ENCODE results near the gene ACOT11.

The ACOT11 gene

DNA sequence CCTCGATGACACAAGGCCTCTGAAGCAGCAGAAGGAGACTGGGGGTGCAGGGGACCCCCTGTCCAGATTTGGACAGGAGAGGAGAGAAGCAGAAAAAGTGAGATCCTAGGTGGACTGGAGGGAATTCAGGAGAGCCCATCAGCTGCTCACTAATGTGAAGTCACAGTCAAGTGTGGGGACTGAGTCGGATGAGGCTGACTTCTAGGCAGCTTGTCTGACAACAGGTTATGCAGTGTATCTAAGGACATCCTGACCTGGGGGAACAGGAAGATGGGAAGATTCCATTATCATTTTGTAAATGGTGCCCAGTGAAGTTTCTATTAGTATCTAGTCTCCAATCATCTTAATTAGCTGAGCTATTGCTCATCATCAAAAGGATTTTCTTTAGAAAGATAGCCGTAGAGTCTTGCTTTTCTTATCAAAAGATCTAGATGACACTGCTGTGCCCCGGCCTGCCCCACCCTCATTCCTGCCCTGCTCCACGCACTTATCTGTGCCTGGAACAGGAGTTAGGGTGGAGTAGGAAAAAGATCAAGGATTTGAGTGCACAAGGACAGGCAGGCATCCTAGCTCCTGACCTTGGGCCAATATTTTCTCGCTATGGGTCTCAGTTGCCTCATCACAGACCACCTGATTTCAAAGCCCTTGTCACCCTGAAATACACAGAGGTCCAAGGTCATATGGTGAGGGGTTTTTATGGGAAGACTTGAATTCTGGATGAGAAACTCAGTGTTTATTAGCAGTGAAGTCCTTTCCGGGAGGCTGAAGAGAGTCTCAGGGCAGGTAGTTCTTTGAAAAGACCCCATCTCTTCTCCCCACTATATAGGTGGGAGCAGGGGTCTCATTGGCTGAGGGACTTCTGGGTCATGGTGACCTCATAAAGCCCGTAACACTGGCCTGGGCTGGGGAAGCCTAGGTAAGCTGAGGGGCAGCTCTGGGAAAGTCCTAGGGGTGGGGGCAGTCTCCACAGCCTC is 93.1 kb downstream of the ACOT11 start, which contains the start of gene MROH7:
TSS of gene MROH7 (plus strand) at position 924 of the 974 bp plus-strand sequence. CDS start 11,141 bp downstream, outside the sequence.
- Histone ChIP-seq H3K27me3 (ENCODE audit: control insufficient read depth, insufficient read depth, low read length) (no peaks in the 10 kb centered on the region), H3K4me1 (ENCODE audit: control insufficient read depth, insufficient read depth, low read length) (peaks cover 3% of the 10 kb centered on the region), H3K36me3 (ENCODE audit: control insufficient read depth, insufficient read depth, low read length) (no peaks in the 10 kb centered on the region), H3K27ac (ENCODE audit: low read depth, low read length) (no peak within 1 kb of the TSS), H3K9ac (ENCODE audit: low read length) (no peak within 1 kb of the TSS), H3K4me3 (ENCODE audit: low read length) (no peak within 1 kb of the TSS)

DNA sequence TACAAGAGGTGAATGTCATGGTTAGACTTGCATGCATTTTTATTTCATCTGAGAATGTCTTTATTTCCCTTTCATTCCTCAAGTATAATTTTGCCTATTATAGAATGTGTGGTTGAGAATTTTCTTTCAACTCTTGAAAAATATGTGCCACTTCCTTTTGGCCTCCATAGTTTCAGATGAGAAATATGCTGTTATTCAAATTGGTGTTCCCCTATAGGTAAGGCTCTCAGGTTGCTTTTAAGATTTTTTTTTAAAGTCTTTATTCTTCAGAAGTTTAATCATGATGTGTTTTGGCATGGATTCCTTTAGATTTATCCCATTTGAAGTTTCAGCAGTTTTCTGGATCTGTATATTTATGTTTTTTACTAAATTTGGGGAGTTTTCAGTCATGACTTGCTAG is 95.7 kb downstream of the ACOT11 start:
- Histone ChIP-seq H3K9ac (ENCODE audit: low read length) (no peak overlapping the region), H3K4me3 (ENCODE audit: low read length) (no peak overlapping the region), H3K27ac (ENCODE audit: low read depth, low read length) (no peak overlapping the region), H3K4me1 (ENCODE audit: control insufficient read depth, insufficient read depth, low read length) (peaks cover 5% of the 10 kb centered on the region), H3K36me3 (ENCODE audit: control insufficient read depth, insufficient read depth, low read length) (no peaks in the 10 kb centered on the region), H3K27me3 (ENCODE audit: control insufficient read depth, insufficient read depth, low read length) (no peaks in the 10 kb centered on the region)

DNA sequence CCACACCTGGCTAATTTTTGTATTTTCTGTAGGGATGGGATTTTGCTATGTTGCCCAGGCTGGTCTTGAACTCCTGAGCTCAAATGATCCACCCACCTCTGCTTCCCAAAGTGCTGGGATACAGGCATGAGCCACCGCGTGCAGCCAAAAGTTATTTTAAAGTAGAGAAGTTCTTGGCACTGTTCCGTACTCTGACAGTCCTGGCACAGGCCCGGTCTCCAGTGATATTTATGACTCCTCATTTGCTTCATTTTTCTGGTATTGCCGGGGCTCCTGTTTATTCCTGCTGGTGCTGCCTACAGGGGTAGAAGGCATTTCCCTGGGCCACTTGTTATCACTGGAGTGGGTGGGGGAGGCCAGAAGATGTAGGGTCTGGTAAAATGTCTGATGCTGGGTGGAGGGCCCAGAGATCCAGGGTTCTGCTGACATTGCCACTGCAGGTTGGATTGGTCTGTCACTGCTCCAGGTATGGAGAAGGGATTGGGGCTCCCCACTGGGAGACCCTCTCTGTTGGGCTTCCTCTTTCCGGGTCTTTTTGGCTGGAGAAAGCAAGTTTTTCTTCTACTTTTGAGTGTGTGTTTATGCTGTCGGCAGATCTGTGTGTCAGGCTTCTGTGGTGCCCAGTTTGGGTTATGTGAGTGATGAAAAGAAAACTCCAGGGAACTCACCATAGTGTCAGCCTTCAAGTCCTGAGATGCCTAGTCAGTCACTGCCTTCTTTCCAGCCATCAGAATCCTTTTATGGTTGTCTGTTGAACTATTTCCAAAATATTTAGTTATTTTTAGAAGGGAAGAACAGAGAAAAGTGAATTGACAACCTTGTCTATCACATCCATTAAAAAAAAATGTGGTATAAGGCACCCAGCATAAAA is 98.0 kb downstream of the ACOT11 start:
- H3K27ac ChIP-seq (ENCODE audit: low read depth, low read length): no peak overlapping the region
- H3K36me3 ChIP-seq (ENCODE audit: control insufficient read depth, insufficient read depth, low read length): no peaks in the 10 kb centered on the region
- no peak overlapping the region for H3K4me3 ChIP-seq (ENCODE audit: low read length)
- H3K9ac ChIP-seq (ENCODE audit: low read length): no peak overlapping the region
- no peaks in the 10 kb centered on the region for H3K27me3 ChIP-seq (ENCODE audit: control insufficient read depth, insufficient read depth, low read length)
- H3K4me1 ChIP-seq (ENCODE audit: control insufficient read depth, insufficient read depth, low read length): peaks cover 5% of the 10 kb centered on the region

DNA sequence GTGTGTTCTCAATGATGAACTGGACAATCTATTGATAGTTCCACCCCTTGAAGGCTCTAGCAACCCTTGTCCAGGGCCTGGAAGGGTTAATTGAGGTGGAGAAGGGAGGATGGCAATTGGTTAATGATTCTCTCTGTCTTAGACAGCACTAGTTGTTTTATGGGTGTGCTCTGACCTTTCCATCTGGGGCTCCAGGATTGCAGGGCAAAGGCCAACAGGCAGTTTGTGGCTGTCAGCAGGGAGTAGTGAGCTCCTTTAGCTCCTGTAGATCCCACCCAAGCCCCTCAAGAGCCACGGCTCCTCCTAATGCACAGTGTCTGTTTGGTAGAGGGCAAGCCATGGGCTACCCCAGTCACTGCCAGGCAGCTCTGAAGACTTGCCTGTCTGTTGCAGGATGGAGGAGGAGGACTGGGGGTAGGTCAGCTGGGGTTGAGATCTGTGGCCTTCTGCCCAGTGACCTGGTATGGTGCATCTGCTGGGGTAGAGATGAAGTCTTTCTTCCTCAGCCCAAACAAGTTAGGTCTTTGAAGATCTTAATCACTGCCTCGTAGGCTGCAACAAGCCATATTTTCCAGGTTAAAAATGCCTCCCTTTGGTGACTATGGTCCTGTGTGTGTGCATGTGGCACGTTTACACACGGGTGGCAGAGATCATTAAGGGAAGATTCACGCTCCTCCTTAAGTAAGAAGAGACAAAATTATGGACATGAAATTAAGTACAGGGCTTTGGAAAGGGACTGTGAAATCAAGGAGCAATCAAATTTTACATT is 101.3 kb downstream of the ACOT11 start:
- Histone ChIP-seq H3K27me3 (ENCODE audit: control insufficient read depth, insufficient read depth, low read length) (no peaks in the 10 kb centered on the region), H3K9ac (ENCODE audit: low read length) (no peak overlapping the region), H3K4me3 (ENCODE audit: low read length) (peak overlapping the region; percentile 12), H3K27ac (ENCODE audit: low read depth, low read length) (no peak overlapping the region), H3K36me3 (ENCODE audit: control insufficient read depth, insufficient read depth, low read length) (no peaks in the 10 kb centered on the region), H3K4me1 (ENCODE audit: control insufficient read depth, insufficient read depth, low read length) (peaks cover 5% of the 10 kb centered on the region)

DNA sequence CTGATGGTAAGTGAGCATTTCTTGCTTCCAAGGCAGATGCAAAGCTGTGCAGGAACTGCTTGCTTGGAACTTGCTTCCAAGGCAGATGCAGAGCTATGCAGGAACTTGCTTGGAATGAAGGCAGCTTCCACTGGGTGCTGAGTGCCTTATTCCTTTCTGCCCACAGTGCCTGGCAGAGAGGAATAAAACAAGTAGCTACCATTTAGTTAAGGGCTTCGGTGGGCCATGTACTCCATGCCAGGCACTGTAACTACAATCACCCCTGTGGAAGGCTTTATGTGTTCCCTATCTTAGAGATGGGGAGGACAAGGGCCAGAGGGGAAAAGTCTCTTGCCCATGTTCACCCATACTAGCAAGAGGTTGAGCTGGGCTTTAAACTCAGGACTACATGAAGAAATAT is 101.9 kb downstream of the ACOT11 start:
- Histone ChIP-seq H3K27me3 (ENCODE audit: control insufficient read depth, insufficient read depth, low read length) (no peaks in the 10 kb centered on the region), H3K36me3 (ENCODE audit: control insufficient read depth, insufficient read depth, low read length) (no peaks in the 10 kb centered on the region), H3K27ac (ENCODE audit: low read depth, low read length) (no peak overlapping the region), H3K4me1 (ENCODE audit: control insufficient read depth, insufficient read depth, low read length) (peaks cover 5% of the 10 kb centered on the region), H3K4me3 (ENCODE audit: low read length) (no peak overlapping the region), H3K9ac (ENCODE audit: low read length) (no peak overlapping the region)

DNA sequence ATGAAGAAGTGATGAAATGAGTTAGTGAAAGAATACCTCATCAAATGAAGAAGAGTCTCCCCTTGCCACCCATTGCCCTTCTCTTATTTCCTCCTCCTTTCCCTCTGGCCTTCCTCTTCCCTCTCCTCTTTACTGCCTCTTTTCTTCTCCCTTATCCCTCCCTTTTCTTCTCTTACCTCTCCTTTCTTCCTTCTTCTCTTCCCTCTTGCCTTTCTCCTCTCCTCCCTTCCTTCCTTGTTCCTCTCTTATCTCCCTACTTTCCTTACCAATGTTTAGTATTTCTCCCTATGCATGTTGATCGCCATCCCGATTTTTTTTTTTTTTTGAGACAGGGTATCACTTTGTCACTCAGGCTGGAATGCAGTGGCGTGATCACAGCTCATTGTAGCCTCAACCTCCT is 102.4 kb downstream of the ACOT11 start:
- Histone ChIP-seq H3K27ac (ENCODE audit: low read depth, low read length) (no peak overlapping the region), H3K4me3 (ENCODE audit: low read length) (no peak overlapping the region), H3K27me3 (ENCODE audit: control insufficient read depth, insufficient read depth, low read length) (no peaks in the 10 kb centered on the region), H3K9ac (ENCODE audit: low read length) (no peak overlapping the region), H3K4me1 (ENCODE audit: control insufficient read depth, insufficient read depth, low read length) (peaks cover 5% of the 10 kb centered on the region), H3K36me3 (ENCODE audit: control insufficient read depth, insufficient read depth, low read length) (no peaks in the 10 kb centered on the region)

DNA sequence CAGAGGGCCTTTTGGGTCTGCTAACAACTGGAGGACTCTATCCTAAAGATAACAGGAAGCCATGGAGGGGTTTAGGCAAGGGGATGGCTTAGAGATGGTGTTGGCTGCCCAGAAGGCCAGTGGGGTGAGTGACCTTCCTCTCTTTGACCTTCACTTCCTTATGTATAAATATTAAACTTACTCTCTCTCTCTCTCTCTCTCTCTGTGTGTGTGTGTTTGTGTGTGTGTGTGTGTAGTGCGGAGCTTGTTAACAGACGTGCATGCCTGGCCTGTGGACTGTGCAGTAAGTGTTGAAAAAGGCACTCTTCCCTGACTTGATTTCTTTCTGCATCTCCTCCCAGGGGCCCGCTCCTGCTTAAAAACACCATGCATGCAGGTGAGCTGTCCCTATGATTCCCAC is 103.6 kb downstream of the ACOT11 start:
- Histone ChIP-seq H3K4me1 (ENCODE audit: control insufficient read depth, insufficient read depth, low read length) (no peaks in the 10 kb centered on the region), H3K9ac (ENCODE audit: low read length) (no peak overlapping the region), H3K27ac (ENCODE audit: low read depth, low read length) (no peak overlapping the region), H3K4me3 (ENCODE audit: low read length) (no peak overlapping the region), H3K36me3 (ENCODE audit: control insufficient read depth, insufficient read depth, low read length) (no peaks in the 10 kb centered on the region), H3K27me3 (ENCODE audit: control insufficient read depth, insufficient read depth, low read length) (no peaks in the 10 kb centered on the region)

DNA sequence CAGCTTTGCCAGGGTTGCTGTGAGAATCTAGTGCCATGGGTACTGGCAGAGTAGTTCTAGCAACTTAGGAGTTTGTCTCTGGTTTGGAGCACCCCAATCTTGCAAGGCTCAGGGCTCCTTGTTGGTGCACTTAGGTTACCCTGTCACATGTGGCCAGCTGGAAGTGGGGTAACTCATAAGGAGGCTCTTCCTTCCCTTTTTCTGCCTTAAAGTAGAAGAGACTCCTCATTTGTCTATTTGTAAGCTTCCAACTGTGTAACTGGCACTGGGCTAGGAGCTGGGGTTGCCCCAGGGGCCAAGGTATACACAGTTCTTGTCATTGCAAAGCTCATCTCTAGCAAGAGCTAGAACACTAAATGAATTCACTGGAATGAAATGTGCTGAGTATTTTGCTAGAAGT is 104.1 kb downstream of the ACOT11 start:
- no peaks in the 10 kb centered on the region for H3K4me1 ChIP-seq (ENCODE audit: control insufficient read depth, insufficient read depth, low read length)
- no peak overlapping the region for H3K27ac ChIP-seq (ENCODE audit: low read depth, low read length)
- H3K36me3 ChIP-seq (ENCODE audit: control insufficient read depth, insufficient read depth, low read length): no peaks in the 10 kb centered on the region
- H3K9ac ChIP-seq (ENCODE audit: low read length): no peak overlapping the region
- no peak overlapping the region for H3K4me3 ChIP-seq (ENCODE audit: low read length)
- no peaks in the 10 kb centered on the region for H3K27me3 ChIP-seq (ENCODE audit: control insufficient read depth, insufficient read depth, low read length)

DNA sequence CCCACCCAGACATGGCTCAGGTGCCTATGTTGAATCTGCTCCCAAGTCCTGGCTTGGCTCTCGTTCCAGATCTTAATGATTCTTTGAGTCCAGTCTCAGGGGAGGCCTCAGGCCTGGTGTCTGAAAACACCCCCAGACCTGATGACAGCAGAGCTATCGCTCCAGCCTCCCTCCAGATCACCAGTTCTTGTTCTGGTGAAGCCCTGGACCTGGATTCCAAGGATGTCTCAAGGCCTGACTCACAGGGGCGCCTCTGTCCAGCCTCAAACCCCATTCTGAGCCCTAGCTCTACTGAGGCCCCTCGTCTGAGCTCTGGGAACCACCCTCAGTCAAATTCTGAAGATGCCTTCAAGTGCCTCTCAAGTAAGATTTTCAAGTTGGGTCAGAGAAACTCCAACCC is 105.0 kb downstream of the ACOT11 start:
- Histone ChIP-seq H3K36me3 (ENCODE audit: control insufficient read depth, insufficient read depth, low read length) (no peaks in the 10 kb centered on the region), H3K4me1 (ENCODE audit: control insufficient read depth, insufficient read depth, low read length) (no peaks in the 10 kb centered on the region)

DNA sequence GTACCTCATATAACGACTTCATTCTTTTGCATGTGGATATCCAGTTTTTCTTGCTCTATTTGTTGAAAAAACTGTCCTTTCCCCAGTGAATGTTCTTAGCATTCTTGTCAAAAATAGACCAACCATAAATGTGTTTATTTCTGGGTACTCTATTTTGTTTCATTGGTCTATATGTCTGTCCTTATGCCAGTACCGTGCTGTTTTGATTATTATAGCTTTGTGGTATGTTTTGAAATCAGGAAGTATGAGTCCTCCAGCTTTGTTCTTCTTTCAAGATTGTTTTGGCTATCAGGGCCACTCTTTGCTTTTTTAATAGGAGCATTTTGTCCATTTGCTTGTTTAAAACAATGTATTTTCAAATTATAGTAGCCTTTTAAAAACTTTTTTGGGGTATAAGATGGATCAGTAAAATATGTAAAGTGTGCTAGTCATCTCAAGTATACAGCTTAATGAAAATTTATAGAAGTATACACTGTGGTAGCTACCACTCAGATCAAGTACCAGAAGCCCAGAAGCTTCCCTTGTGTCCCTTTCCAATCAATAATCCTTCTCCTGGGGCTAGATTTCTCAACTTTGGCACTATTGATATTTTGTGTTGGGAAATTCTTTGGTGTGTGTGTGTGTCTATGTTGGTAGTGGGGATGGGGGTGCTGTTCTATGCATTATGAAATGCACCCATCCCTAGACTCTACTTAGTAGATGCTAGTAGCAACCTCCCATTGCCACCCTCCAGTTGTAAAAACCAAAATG is 110.3 kb downstream of the ACOT11 start:
- H3K4me3 ChIP-seq (ENCODE audit: low read length): no peak overlapping the region
- H3K27me3 ChIP-seq (ENCODE audit: control insufficient read depth, insufficient read depth, low read length): no peaks in the 10 kb centered on the region
- H3K4me1 ChIP-seq (ENCODE audit: control insufficient read depth, insufficient read depth, low read length): no peaks in the 10 kb centered on the region
- H3K9ac ChIP-seq (ENCODE audit: low read length): no peak overlapping the region
- H3K27ac ChIP-seq (ENCODE audit: low read depth, low read length): no peak overlapping the region
- H3K36me3 ChIP-seq (ENCODE audit: control insufficient read depth, insufficient read depth, low read length): no peaks in the 10 kb centered on the region

More for the DNA sequence above, 105.0 kb downstream of the ACOT11 start:
- Histone ChIP-seq H3K27ac (ENCODE audit: low read depth, low read length) (no peak overlapping the region), H3K9ac (ENCODE audit: low read length) (no peak overlapping the region), H3K27me3 (ENCODE audit: control insufficient read depth, insufficient read depth, low read length) (no peaks in the 10 kb centered on the region), H3K4me3 (ENCODE audit: low read length) (no peak overlapping the region)
